HG03432 (cell line): ENCODE data around the gene ADAMTS16.

Source experiments
- ATAC-seq: cut with Tn5 transposase; IDR thresholded peaks from one replicate; pipeline ENCODE4 v1.9.1; 2021; ENCODE audit warnings: mild to moderate bottlenecking, moderate library complexity; ENCODE audit not compliant: unreplicated experiment

Gene ADAMTS16

DNA sequence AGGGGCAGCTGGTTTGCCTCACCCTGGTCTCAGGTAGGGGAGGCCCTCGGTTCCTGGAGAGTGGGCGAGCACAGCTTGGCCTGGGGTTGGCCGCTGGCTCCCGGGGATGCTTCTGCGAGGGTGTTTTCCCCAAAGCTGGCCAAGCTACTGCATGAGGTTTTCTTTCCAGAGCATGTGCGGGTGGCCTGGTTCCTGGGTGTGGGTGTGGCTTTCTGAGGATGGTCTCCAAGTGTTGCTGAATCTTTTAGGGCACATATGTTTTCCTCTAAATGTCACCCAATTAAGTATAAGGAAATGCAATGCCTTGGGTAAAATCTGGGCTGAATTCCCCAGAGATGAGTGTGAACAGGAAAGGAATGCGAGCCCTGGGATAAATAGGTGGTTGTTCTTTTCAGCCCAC lies 166.6 kb downstream of the ADAMTS16 start:
- no peak for ATAC-seq

DNA sequence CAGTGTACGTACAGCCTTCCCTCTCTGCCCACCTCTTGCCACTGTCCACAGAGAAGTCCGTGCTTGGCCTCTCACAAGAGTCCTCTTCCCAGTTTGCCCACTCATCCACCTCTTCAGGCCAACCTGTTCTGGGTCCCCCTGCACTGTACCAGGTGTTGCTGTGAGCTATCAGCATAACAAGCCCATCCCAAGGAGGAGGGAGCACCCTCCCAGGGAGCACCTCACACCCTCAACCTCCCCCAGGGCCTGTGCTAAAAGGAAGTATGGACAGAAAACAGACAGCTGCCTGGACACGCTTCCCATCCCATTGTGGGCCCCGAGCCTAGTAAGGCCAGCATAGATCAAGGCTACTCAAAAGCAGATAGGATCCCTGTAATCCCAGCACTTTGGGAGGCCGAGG lies 168.2 kb downstream of the ADAMTS16 start:
- no peak for ATAC-seq

DNA sequence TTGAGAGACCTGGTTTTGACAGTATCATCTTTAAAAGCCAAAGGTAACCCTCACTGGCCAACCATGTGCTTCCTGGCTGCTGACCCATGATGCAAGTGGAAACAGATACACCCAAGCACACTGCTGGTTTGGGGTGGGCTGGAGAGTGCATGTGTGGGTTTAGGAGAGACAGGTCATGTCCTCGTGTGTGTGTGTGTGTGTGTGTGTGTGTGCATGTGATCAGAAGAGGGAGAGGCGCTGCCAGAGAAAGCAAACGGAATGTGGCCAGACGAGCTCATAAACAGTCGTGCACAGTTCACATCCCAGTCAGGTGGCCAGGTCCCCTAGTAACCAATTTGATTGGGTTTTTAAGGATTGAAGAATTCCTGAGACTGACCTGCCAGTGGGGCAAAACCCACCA lies 169.5 kb downstream of the ADAMTS16 start:
- no peak for ATAC-seq

DNA sequence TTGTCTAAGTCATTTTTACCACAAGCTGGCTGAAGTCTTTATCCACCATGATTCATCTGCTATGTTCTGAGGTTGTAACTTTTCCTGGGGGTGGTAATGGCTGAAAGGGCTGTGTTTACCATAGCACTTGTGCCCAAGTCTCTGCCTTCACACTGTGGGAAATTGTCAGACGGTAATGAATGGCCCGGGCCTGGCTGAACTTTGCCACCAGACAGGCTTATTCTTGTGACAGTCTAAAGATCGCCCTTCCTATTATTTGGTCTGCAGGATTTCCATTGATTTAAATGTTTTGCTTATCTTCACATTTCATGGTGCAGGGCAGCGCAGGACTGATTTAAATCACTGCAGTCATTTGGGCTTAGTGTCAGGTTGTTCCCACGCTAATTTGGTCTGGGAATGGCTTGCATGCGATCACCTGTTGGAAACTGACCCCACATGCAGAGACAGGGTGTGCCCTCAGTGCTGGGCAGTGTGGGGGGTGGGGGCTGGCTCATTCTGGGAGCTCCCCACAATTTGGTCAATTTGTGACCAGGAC lies 173.0 kb downstream of the ADAMTS16 start:
- ATAC-seq, result no peak

DNA sequence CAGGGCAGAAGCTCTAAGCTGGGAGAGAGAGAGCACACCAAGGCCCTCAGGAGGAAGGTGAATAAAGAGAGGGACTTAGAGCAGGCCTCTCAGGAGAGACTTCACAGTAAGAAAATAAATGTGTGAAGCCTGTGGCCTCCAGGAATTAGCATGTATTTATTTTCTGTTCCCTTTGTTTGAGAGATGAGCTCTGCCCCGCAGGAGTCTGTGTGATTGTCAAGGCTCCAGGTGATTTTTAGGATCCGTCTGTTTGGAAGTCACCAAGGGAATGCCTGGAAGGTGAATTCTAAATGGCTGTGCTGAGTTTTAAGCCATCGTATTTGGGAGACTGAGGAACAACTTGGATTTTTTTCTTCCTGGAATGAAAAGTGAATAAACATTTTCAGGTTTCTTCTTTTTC lies 174.0 kb downstream of the ADAMTS16 start:
- no peak for ATAC-seq

DNA sequence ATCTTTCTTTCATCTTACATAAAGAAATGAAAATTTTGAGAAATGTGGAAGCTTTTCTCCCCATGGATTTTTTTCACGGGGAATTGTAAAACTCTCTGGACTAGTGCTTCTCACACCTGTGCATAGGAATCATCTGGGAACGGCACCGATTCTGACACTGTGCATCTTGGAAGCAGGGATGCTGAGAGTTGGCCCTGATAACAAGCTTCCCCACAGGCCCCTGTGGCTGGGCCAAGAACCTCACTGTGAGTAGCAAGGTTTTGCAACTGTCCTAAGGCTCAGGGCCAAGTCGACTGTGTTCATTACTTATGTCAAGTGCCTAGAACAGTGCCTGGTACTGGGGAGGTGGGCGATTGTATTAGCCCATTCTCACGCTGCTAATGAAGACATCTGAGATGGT lies 174.5 kb downstream of the ADAMTS16 start:
- no peak for ATAC-seq

DNA sequence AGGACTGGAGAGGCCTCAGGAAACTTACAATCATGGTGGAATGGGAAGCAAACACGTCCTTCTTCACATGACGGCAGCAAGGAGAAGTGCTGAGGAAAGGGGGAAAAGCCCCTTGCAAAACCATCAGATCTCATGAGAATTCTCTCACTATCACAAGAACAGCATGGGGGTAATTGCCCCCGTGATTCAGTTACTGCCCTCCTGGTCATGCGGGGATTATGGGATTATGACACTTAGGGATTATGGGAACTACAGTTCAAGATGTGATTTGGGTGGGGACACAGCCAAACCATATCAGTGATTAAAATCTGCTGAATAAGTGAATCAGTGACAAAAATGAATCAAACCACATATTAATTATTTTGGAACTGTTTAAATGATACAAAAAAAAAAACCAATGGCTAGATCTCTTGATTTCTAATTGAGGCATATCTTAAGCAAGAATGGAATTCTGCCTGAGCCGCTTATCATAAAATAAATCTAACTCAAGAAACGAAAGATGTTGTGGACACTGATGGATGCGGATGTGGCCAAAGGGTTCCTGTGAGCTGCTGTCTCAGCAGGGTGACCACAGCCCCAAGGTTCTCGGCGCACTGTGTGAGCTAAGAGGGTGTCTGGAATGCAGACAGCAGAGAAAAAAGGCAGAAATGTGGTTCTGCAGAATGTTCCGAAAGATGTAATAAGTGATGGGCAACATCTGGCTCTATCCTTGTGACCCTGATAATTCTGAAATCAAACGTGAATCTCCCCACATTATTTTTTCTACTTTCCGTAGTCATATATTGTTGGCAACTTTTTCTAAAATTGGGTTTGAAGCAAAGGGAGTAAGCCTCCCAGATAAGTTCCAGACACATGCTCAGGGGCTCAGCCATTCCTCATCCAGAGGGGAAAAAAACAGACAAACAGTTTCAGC lies 175.2 kb downstream of the ADAMTS16 start:
- no peak for ATAC-seq

DNA sequence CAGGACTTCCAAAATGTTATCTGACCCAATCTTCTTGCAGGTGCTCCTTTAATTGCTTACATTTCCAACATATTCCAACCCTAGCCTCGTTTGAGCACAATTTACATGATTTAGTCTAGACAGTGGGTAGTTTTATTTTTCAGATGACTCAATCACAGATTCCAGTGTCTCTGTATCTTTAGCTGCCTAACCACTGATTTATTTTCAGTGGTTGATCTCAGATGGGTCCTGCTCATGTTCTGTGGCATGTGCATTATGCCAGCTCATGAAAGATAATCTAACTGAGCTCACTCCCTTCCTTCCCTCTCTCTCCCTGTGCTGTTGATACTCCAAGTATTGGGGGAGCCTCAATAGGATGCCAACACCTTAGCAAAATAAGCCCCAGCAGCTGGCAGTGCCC lies 176.2 kb downstream of the ADAMTS16 start:
- no peak for ATAC-seq

DNA sequence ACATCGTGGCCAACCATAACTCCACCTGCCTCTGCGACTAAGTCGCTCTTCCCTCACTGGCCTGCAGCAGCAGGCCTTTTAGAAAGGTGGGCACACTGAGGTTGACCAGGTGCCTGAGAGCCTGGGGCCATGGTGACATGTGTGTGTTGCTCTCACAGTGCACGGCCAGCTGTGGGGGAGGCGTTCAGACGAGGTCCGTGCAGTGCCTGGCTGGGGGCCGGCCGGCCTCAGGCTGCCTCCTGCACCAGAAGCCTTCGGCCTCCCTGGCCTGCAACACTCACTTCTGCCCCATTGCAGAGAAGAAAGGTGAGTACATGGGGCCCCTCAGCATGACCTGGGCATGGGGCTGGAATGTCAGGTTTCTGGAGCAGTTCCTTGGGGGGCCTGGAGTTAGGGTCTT lies 177.8 kb downstream of the ADAMTS16 start:
- ATAC-seq, result no peak

DNA sequence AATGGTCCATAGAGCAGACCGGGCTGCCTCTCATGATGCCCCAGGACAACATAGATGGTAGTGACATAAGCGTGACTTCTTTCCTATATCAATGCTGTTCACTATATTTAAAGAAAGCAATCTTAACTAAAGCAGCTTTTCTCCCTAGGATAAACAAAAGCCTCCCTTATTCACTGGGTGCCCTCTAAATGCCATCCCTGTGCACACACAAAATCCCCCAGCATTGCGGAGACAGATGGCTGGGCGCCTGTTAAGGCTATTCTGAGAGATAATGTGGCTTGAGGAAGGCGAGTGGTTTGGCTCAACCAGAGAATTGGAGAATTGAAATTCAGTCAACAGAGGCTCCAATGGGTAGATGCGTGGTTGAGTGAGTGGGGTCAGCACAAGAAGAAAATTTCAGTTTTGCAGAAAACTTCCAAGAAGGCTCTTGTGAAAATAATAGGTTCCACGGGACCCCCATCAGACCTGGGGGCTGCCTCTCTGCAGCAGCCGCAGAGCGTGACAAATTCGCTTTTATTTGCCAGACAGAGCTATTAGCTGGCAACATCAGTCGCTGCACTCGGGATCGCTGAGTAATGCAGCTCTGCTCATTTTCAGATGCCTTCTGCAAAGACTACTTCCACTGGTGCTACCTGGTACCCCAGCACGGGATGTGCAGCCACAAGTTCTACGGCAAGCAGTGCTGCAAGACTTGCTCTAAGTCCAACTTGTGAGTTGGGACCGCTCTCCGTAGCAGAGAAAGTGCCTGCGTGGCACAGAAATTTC lies 178.5 kb downstream of the ADAMTS16 start:
- no peak for ATAC-seq

DNA sequence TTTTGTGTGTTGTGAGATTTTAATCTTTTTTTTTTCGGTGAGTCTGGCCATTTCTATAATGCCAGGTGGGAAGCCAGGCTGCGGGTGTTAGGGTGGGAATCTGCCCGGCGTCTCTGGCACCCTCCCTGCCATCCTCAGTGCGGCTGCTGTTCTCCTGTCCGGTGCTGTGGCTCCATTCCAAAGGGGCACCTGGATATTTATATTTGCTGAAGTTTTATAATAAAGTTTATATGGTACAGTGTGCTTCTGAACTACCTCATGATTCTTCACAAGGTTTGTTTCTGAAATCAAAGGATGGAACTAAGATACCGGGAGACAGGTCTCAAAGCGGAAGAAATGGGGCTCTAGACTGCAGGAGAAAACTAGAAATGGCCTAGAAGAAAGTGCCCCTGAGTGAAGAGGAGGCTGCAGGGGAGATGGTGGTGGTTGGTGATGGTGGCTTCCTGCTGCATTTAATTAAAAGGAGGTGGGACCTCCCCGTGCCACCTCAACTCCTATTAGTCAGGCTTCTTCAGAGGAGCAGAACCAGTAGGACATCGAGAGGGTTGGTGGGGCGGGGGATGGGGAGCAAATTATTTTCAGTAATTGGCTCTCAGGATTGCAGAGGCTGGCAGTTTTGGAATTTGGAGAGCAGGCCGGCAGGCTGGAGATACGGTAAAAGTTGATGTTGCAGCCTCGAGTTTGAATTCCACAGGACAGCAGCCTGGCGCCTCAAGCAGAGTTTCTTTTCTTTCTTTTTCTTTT lies 180.1 kb downstream of the ADAMTS16 start:
- no peak for ATAC-seq

DNA sequence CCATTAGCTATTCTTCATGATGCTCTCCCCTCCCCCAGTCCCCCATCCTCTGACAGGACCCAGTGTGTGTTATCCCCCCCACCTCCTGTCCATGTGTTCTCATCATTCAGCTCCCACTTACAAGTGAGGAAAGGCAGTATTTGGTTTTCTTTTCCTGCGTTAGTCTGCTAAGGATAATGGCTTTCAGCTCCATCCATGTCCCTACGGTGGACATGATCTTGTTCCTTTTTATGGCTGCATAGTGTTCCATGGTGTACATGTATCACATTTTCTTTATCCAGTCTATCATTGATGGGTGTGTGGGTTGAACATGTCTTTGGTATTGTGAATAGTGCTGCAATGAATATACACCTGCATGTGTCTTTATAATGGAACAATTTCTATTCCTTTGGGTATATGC lies 181.0 kb downstream of the ADAMTS16 start:
- no peak for ATAC-seq

DNA sequence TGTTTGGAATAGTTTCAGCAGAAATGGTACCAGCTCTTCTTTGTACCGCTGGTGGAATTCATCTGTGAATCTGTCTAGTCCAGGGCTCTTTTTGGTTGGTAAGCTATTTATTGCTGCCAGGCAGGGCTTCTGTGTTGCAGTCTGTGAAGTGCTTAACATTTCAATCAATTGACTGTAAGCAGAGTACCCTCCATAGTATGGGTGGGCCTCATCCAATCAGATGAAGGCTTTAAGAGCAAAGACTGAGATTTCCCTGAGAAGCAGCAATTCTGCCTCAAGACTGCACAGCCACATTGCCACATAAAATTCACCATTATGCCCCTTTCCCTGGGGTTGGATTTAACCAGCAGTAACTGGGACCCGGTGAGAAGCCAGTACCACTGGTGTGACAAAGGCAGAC lies 183.4 kb downstream of the ADAMTS16 start:
- no peak for ATAC-seq

DNA sequence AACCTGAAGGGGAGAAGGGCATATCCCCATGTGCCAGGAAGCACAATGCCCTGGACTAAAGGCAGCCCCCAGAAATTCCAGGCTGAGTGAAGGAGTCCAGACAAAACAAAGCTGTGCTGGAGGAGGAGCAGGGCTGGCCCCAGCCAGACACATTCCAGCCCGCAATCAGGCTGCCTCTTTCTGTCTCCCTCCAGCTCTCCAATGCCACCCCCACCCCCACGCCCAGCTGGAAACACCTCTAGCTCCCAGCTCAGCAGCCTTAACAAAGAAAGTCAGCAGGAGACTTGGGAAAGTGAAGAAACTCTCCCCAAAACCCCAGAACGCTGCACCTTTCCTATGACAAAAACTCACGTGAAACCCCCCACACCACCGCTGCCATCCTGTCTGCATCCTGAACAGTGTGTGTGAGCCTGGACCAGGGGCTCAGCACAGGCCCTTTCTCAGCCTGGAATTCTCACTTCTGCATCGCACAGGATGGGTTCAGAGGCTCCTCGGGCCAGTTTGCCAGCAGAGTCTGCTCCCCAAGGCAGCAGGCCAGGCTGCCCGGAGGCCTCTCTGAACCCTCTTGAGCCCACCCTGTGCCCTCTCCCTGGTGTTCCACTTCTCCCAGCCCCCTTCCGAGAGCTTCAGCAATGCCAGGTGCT lies 186.1 kb downstream of the ADAMTS16 start:
- ATAC-seq, result no peak

DNA sequence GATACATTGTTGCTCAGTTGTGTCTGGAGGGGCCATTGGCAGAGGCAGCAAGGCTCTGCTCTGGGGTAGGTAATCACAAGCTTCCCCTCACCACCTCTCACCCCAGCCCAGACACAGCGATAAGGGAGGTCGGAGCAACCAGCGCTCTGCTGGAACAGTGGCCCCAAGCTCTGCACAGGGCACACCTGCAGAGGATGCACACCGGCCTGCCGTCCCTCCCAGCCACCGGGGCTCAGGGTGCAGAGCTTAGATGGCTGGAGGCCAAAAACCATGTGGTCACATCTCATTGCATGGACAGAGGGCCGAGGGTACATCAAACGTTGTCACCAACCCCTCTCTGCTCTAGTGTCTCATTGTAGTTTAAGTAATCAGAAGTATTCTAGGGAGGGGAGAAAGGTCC lies 187.0 kb downstream of the ADAMTS16 start:
- no peak for ATAC-seq

DNA sequence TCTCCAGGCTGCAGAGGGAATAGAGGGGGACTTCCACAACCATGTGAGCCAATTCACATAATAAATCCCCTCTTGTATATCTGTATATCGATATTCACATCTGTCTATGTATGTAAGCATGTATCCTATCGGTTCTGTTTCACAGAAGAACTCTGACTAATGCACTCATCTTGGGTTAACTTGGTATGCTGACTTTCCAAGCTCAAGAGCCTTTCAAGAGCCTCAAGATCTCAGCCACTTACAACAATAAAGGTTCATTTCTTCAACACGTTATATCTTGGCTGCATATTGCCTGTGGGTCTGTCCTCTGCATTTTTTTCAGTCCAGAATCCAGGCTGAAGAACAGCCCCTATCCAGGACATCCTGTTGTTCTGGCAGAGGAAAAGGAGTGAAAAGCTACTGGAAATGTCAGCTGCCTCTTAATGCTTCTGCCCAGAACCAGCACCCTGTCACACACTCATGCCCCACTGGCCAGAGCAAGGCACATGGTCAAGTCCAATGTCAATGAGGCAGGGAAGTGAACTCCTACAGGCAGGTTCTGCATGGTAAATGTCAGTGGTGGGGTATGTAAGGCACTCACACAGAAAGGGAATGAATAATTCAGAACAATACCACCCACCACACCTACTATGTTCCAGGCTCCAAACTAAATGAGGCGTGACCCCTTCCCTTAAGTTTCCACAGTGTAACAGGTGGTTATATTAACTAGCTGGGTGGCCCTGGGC lies 190.8 kb downstream of the ADAMTS16 start:
- ATAC-seq, result no peak

DNA sequence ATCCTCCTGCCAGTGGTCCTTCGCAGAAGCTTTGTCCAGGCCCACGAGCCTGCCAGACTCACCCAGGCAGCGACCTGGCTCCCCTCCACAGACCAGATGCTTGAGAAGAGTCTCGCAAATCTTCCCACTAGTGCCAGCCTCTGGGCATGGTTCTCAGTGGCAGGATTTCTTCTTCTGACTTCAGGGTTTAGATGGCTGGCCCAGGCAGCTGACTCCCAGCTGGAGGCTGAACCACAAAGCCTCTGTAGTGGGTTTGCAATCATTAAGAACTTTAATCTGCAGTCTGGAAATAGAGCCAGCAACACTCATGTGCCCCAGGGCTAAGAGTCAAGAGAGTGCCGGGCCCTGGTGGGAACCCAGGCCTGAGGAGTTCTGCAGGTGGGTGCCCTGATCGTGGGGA lies 191.7 kb downstream of the ADAMTS16 start:
- no peak for ATAC-seq

DNA sequence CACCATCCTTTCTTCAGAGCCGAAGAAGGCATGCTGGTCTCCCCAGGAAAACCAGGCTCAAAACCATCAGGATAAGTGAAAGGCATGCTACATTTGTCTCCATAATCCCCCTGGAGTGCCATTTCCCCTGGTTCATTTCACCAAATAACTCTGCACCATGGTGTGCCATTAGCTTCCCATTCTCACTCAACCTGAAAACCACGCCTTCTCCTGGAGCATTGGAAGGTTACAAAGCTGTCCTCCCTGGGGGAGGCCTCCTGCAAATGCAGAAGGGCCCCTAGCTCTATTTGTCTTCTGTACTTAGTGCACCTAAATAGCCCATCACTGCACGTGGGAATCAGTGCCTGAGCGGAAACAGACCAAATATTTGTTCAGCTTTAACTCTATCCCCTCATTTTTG lies 192.2 kb downstream of the ADAMTS16 start:
- ATAC-seq, result no peak

DNA sequence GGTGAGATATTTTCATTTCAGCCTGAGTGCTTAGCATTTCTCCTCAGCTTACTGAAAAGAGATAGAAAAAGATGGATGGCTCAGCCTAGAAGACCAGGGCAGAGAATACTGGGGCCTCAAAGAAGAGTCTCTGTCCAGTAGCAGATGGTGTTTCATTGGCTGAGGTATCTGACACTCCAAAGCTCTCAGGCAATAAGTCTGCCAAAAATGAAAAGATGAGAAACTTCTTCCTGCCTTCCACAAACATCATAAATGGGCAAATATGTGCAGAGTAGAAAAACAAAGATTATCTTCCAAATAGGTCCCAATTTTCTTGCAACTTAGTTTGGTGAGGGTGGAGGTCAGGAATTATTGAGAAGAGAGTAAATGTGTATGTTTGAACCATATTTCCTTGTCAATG lies 195.0 kb downstream of the ADAMTS16 start:
- ATAC-seq, result no peak

DNA sequence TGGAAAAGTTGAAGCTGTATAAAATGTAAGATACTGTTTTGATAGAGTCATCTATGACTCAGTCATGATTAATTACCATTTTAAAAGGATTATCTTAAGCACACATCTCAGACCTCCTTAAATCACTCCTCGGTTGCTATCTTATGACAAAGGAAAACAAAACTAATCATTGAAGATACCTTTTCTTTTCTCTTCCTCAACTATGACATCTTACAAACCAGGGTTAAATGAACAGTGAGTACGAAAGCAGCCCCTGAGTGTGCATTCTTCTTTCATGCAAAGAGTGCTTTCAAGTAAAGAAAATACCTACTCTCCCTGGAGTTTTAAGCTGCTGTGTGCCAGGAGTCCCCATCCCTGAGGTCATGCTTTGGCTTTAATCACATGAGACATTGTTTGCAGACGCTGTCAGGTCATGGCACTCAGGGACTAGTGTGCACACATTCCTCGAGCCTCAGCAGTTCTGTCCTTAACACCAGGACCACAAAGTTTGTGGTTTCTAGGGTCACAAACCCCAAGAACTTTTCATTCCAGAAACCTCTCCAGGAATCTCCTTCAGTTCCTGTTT lies 195.7 kb downstream of the ADAMTS16 start:
- no peak for ATAC-seq
